ENCODE results near the gene DOHH. TPM values are rescaled to one million over a fixed set of nuclear protein-coding genes. Genes with fewer than 3 reads are reported as not detected.
"Not testable (repeated sequence)": the region's sequence is repeated elsewhere in the genome, so short reads cannot be mapped to it uniquely, and the experiment has no call there.

DOHH gene
- total RNA-seq, 1 donor: 8.3 TPM

- Histone ChIP-seq H3K9me3 (ENCODE audit: low read depth, low read length) (no peaks in the 10 kb centered on the region), H3K27ac (ENCODE audit: low read depth, low read length) (peak overlapping the region; percentile 12), H3K4me3 (ENCODE audit: insufficient read depth, low read length) (no peak overlapping the region), H3K27me3 (ENCODE audit: insufficient read depth, low read length) (no peaks in the 10 kb centered on the region), H4K20me1 (ENCODE audit: insufficient read depth, low read length) (peaks cover 46% of the 10 kb centered on the region), H2AFZ (ENCODE audit: low read length) (no peak overlapping the region), H3K4me2 (ENCODE audit: insufficient read depth, low read length) (no peak overlapping the region), H3K36me3 (ENCODE audit: insufficient read depth, low read length) (peaks cover 46% of the 10 kb centered on the region), H3K79me2 (ENCODE audit: insufficient read depth, low read length) (peaks cover 68% of the 10 kb centered on the region), H3K4me1 (ENCODE audit: insufficient read depth, low read length) (peaks cover 29% of the 10 kb centered on the region)
- TF ChIP-seq, protein P1, sequence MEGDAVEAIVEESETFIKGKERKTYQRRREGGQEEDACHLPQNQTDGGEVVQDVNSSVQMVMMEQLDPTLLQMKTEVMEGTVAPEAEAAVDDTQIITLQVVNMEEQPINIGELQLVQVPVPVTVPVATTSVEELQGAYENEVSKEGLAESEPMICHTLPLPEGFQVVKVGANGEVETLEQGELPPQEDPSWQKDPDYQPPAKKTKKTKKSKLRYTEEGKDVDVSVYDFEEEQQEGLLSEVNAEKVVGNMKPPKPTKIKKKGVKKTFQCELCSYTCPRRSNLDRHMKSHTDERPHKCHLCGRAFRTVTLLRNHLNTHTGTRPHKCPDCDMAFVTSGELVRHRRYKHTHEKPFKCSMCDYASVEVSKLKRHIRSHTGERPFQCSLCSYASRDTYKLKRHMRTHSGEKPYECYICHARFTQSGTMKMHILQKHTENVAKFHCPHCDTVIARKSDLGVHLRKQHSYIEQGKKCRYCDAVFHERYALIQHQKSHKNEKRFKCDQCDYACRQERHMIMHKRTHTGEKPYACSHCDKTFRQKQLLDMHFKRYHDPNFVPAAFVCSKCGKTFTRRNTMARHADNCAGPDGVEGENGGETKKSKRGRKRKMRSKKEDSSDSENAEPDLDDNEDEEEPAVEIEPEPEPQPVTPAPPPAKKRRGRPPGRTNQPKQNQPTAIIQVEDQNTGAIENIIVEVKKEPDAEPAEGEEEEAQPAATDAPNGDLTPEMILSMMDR (IDR thresholded peaks at IDR 0.05; ENCODE audit: extremely low read depth, low read depth, low read length): no peak
- no peak for DNase-seq (ENCODE audit: insufficient read length, low spot score, missing footprints)
Observed at GRCh38 chr19:3453840-3454239, 46.6 kb downstream of the DOHH start.

GRCh38 chr19:3452942-3453214 lies 47.6 kb downstream of the DOHH start:
- peaks cover 20% of the 10 kb centered on the region for H3K4me1 ChIP-seq (ENCODE audit: insufficient read depth, low read length)
- H4K20me1 ChIP-seq (ENCODE audit: insufficient read depth, low read length): peaks cover 43% of the 10 kb centered on the region
- peak overlapping the region; percentile 97 for H3K27ac ChIP-seq (ENCODE audit: low read depth, low read length)
- H3K4me2 ChIP-seq (ENCODE audit: insufficient read depth, low read length); H3K4me3 ChIP-seq (ENCODE audit: insufficient read depth, low read length); H3K27me3 ChIP-seq (ENCODE audit: insufficient read depth, low read length); H3K9me3 ChIP-seq (ENCODE audit: low read depth, low read length); DNase-seq (ENCODE audit: insufficient read length, low spot score, missing footprints); H2AFZ ChIP-seq (ENCODE audit: low read length): not testable (repeated sequence)
- H3K36me3 ChIP-seq (ENCODE audit: insufficient read depth, low read length): peaks cover 49% of the 10 kb centered on the region
- peaks cover 67% of the 10 kb centered on the region for H3K79me2 ChIP-seq (ENCODE audit: insufficient read depth, low read length)

GRCh38 chr19:3452171-3452941 lies 48.1 kb downstream of the DOHH start:
- Histone ChIP-seq H2AFZ (ENCODE audit: low read length) (no peak overlapping the region), H3K27ac (ENCODE audit: low read depth, low read length) (peak overlapping the region; percentile 97), H3K27me3 (ENCODE audit: insufficient read depth, low read length) (no peaks in the 10 kb centered on the region), H3K36me3 (ENCODE audit: insufficient read depth, low read length) (peaks cover 51% of the 10 kb centered on the region), H4K20me1 (ENCODE audit: insufficient read depth, low read length) (peaks cover 38% of the 10 kb centered on the region), H3K9me3 (ENCODE audit: low read depth, low read length) (no peaks in the 10 kb centered on the region), H3K4me2 (ENCODE audit: insufficient read depth, low read length) (no peak overlapping the region), H3K4me1 (ENCODE audit: insufficient read depth, low read length) (peaks cover 14% of the 10 kb centered on the region), H3K79me2 (ENCODE audit: insufficient read depth, low read length) (peaks cover 67% of the 10 kb centered on the region), H3K4me3 (ENCODE audit: insufficient read depth, low read length) (no peak overlapping the region)
- no peak for DNase-seq (ENCODE audit: insufficient read length, low spot score, missing footprints)
- TF ChIP-seq, protein P1 (IDR thresholded peaks at IDR 0.05; ENCODE audit: extremely low read depth, low read depth, low read length): no peak

GRCh38 chr19:3451451-3451866 lies 49.0 kb downstream of the DOHH start:
- DNase-seq (ENCODE audit: insufficient read length, low spot score, missing footprints): peak; percentile 73
- no peak overlapping the region for H3K4me3 ChIP-seq (ENCODE audit: insufficient read depth, low read length)
- H3K79me2 ChIP-seq (ENCODE audit: insufficient read depth, low read length): peaks cover 65% of the 10 kb centered on the region

More at GRCh38 chr19:3451451-3451866, 49.0 kb downstream of the DOHH start:
- peaks cover 54% of the 10 kb centered on the region for H3K36me3 ChIP-seq (ENCODE audit: insufficient read depth, low read length)
- H3K9me3 ChIP-seq (ENCODE audit: low read depth, low read length): no peaks in the 10 kb centered on the region
- TF ChIP-seq, protein P1 (IDR thresholded peaks at IDR 0.05; ENCODE audit: extremely low read depth, low read depth, low read length): no peak
- H3K27ac ChIP-seq (ENCODE audit: low read depth, low read length): peak overlapping the region; percentile 97
- no peak overlapping the region for H3K4me2 ChIP-seq (ENCODE audit: insufficient read depth, low read length)
- no peaks in the 10 kb centered on the region for H3K27me3 ChIP-seq (ENCODE audit: insufficient read depth, low read length)
- peaks cover 10% of the 10 kb centered on the region for H3K4me1 ChIP-seq (ENCODE audit: insufficient read depth, low read length)
- no peak overlapping the region for H2AFZ ChIP-seq (ENCODE audit: low read length)
- H4K20me1 ChIP-seq (ENCODE audit: insufficient read depth, low read length): peaks cover 31% of the 10 kb centered on the region
